IPS-NIHi11 (cell line): ENCODE results near the gene ZNF33A.
"Not testable (repeated sequence)": the region's sequence is repeated elsewhere in the genome, so short reads cannot be mapped to it uniquely, and the experiment has no call there.

ENCODE experiments used
- DNase-seq: peaks from one replicate; pipeline ENCODE4 v3.0.0; 2012; ENCODE audit warnings: mixed read lengths, low spot score

The ZNF33A gene

DNA sequence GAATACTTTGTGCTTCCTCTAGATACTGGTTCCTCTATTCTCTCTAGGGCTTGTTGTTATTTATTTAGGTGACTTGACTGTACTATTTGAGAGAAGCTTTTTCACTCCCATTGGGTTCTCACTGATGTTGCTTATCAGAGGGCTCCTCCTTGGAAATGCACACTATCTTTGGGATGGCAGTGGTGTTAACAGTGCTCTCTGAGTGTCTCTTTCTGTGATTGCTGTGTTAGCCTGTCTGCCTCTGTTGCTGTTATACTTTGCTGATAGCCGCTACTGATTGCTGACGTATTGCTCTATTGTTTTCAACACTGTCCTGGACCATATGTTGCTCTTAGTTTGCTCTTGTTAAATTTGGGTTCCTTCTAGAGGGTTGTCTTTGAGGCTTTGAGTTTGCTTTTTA is 34.7 kb downstream of the ZNF33A start:
- DNase-seq: no peak

- no peak for DNase-seq
These were observed 37.2 kb downstream of the ZNF33A start for GRCh38 chr10:38047666-38048065.

- no peak for DNase-seq
These were observed 39.7 kb downstream of the ZNF33A start for GRCh38 chr10:38050212-38050611.

DNA sequence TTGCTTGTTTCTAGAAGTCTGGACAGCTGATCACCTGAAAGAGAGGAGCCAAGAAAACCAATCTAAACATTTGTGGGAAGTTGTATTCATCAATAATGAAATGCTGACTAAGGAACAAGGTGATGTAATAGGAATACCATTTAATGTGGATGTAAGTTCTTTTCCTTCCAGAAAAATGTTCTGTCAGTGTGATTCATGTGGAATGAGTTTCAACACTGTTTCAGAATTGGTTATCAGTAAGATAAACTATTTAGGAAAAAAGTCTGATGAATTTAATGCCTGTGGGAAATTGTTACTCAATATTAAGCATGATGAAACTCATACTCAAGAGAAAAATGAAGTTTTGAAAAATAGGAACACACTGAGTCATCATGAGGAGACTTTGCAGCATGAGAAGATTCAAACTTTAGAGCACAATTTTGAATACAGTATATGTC is 43.9 kb downstream of the ZNF33A start:
- no peak for DNase-seq

GRCh38 chr10:38055274-38055894 is 44.9 kb downstream of the ZNF33A start:
- not testable (repeated sequence) for DNase-seq

- DNase-seq: not testable (repeated sequence)
These were observed 59.2 kb downstream of the ZNF33A start for GRCh38 chr10:38069663-38070062.

- DNase-seq: no peak
These were observed 60.0 kb downstream of the ZNF33A start for GRCh38 chr10:38070501-38070900.

GRCh38 chr10:38072552-38072951 is 62.1 kb downstream of the ZNF33A start:
- no peak for DNase-seq

DNA sequence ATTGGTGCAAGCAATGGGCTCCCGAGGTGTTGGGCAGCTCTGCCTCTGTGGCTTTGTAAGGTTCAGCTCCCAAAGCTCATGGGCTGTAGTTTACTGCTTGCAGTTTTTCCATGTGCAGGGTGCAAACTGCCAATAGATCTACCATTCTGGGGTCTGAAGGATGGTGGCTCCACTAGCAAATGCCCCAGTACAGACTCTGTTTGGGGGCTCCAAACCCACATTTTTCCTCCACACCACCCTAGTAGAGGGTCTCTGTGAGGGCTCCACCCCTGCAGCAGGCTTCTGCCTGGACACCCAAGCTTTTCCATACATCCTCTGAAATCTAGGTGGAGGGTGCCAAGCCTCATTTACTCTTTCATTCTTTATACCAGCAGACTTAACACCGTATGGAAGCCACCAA is 66.2 kb downstream of the ZNF33A start:
- no peak for DNase-seq

DNA sequence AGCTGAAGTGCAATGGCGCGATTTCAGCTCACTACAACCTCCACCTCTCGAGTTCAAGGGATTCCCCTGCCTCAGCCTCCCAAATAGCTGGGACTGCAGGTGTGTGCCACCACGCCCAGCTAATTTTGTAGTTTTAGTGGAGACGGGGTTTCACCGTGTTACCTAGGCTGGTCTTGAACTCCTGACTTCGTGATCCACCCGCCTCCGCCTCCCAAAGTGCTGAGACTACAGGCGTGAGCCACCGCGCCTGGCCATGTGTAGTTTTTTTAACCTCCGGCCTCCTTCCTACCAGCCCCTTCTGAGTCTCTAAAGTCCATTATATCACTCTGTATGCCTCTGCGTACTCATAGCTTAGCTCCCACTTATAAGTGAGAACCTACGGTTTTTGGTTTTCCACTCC is 82.8 kb downstream of the ZNF33A start:
- DNase-seq: not testable (repeated sequence)

DNA sequence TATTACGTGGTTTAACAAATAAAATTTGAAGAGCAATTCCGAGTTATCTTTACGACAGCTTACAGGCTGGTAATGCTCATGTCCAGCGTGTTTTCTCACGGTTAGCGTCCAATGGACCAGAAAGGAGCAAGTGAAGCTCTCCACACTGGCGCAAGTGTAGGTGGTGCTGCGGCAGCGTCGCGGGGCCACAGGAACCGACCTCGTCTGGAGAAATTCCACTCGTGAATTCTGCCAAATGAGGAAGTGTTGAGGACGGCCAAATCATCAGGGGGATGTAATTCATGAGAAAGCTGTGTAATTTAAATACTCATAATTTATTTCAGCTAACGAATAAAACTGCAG is 83.3 kb downstream of the ZNF33A start:
- DNase-seq: no peak

GRCh38 chr10:38094158-38094926 is 83.9 kb downstream of the ZNF33A start, which contains the start of gene ZNF37A:
TSS of gene ZNF37A (plus strand) at chr10:38094337. CDS start at chr10:38096618, 2,281 bp downstream.
- peak; percentile 73 for DNase-seq

DNA sequence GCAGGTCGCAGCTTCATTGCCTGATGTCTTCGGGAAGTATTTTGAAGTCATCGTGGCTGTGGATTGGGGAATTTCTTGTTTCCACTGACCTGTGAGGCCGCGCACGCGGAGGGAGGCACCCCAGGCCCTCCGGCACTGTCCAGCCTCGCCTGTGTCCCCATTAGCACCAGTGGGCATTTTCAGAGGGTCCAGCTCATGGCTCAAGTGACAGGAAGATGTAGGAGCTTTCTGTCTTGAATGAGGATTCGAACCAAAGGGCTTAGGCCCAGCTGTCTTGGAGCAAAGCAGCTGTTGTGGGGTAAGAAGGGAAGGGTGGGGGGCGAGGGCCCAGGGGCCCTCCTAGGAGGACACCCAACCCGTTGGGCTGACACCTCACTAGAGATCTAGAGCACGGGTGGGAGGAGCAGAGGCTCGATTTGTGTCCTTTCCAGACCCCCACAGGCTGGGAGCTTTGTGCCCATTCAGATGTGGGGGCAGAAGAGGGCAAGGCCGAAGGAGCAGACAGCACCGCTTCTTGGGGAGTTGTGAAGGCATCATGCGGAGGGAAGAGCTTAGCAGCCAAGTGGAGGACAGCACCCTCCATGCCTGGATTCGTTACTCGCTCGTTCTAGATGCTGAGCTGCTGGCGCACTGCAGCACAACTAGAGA is 84.6 kb downstream of the ZNF33A start:
- no peak for DNase-seq

DNA sequence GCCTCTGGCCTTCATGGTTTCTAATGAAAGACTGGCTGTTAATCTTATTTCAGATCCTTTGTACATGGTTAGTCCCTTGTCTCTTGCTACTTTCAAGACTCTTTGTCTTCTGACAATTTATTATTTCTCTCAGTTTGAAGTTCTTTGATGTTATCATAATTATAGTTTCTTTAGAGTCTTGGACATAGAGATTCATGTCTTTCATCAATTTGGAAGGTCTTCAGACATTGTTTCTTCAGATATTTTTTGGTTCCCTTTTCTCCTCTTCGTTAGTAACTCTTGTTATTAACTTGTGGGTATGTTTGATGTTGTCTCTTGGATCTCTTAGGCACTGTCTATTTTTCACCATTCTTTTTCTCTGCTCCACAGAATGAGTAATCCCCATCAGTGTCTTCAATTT is 92.4 kb downstream of the ZNF33A start:
- no peak for DNase-seq

GRCh38 chr10:38103756-38104155 is 93.3 kb downstream of the ZNF33A start:
- no peak for DNase-seq

- no peak for DNase-seq
These were observed 101.7 kb downstream of the ZNF33A start for GRCh38 chr10:38112159-38112558.
